ENCODE data around the gene P2RX2.

P2RX2 gene

GRCh38 chr12:132638541-132639408 is 20.2 kb downstream of the P2RX2 start:
- DNase-seq (ENCODE audit: low read depth): no peak

GRCh38 chr12:132639956-132640520 is 21.5 kb downstream of the P2RX2 start:
- no peak for DNase-seq (ENCODE audit: low read depth)

- DNase-seq (ENCODE audit: low read depth): no peak
Measured at GRCh38 chr12:132640936-132641335, 22.4 kb downstream of the P2RX2 start.

GRCh38 chr12:132641811-132642650 is 23.5 kb downstream of the P2RX2 start:
- DNase-seq (ENCODE audit: low read depth): no peak

GRCh38 chr12:132642846-132643835 is 24.6 kb downstream of the P2RX2 start:
- DNase-seq (ENCODE audit: low read depth): no peak

- no peak for DNase-seq (ENCODE audit: low read depth)
Measured at GRCh38 chr12:132646850-132647249, 28.3 kb downstream of the P2RX2 start.

- no peak for DNase-seq (ENCODE audit: low read depth)
Measured at GRCh38 chr12:132647858-132648257, 29.3 kb downstream of the P2RX2 start.

- DNase-seq (ENCODE audit: low read depth): no peak
Measured at GRCh38 chr12:132648616-132649225, 30.1 kb downstream of the P2RX2 start.

- no peak for DNase-seq (ENCODE audit: low read depth)
Measured at GRCh38 chr12:132649226-132649945, 30.8 kb downstream of the P2RX2 start.

GRCh38 chr12:132651444-132652100 is 33.0 kb downstream of the P2RX2 start:
- no peak for DNase-seq (ENCODE audit: low read depth)

- no peak for DNase-seq (ENCODE audit: low read depth)
Measured at GRCh38 chr12:132653567-132654290, 35.2 kb downstream of the P2RX2 start.

GRCh38 chr12:132657004-132657727 is 38.6 kb downstream of the P2RX2 start:
- no peak for DNase-seq (ENCODE audit: low read depth)

- no peak for DNase-seq (ENCODE audit: low read depth)
Measured at GRCh38 chr12:132658149-132658894, 39.7 kb downstream of the P2RX2 start.

GRCh38 chr12:132659146-132659545 is 40.6 kb downstream of the P2RX2 start:
- no peak for DNase-seq (ENCODE audit: low read depth)

- DNase-seq (ENCODE audit: low read depth): no peak
Measured at GRCh38 chr12:132660052-132660451, 41.5 kb downstream of the P2RX2 start.

GRCh38 chr12:132660996-132661395 is 42.4 kb downstream of the P2RX2 start:
- DNase-seq (ENCODE audit: low read depth): no peak

GRCh38 chr12:132661972-132662371 is 43.4 kb downstream of the P2RX2 start:
- DNase-seq (ENCODE audit: low read depth): no peak
